T-helper 2 cell treated with Interferon-gamma antibody and Interleukin-4, amounts not matched to agents 100 ng/mL and 5 ng/mL, for 36 hours (primary cell): Measurements from ENCODE around the gene ZFP1. TPM values are rescaled to one million over a fixed set of nuclear protein-coding genes. Genes with fewer than 3 reads are reported as not detected.
"Not testable (repeated sequence)": the region's sequence is repeated elsewhere in the genome, so short reads cannot be mapped to it uniquely, and the experiment has no call there.

Source experiments
- intact Hi-C: fragments of 100-400 bp; cut with micrococcal nuclease; formaldehyde crosslinking; loops from one replicate; pipeline ENCODE4 v1.15.1; 2023
- total RNA-seq: library from RNA; stranded (reverse); gene quantifications from 2 replicates; pipeline ENCODE4 v1.2.3, GENCODE V29; 2022

Gene ZFP1
- total RNA-seq, 1 donor from 2014 or later = 11.4 TPM

GRCh38 chr16:75112734-75113491 is 35.4 kb upstream of the ZFP1 start:
- intact Hi-C loops = no loop called here

DNA sequence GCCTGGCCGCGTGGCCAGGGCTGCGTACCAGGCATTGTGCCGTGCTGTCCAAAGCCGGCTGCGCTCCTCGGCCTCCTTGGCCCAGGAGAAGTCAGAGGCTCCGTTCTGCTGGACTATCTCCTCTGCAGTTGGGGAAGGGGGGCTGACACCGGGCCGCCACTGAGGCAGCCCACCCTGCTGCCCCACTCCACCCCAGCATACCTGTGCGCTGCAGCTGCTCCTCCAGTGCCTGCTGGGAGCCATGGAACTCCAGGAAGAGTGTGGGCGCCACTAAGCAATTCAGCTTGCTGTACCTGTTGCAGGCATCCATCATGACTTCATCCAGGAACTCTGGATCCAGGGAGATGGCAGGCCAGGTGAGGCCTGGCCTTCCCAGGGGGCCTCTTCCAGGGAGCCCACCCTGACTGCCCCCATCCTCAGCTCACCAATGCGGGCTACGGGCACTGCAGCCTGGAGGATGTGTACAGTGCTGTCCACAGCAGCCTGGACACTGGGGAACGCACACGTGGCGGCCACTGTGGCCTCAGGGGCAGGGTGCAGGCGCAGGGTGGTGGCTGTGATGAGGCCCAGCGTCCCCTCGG is 34.7 kb upstream of the ZFP1 start:
- intact Hi-C loops = no loop called here

GRCh38 chr16:75114179-75114945 is 34.0 kb upstream of the ZFP1 start:
- intact Hi-C loops = no loop called here

- intact Hi-C loops = no loop called here
These were observed 33.1 kb upstream of the ZFP1 start for GRCh38 chr16:75114946-75115825.

GRCh38 chr16:75116081-75116910 is 32.0 kb upstream of the ZFP1 start, which contains the start of gene LDHD:
TSS of gene LDHD (minus strand) at chr16:75116780. CDS start at chr16:75116720, 60 bp downstream.
- intact Hi-C loops = no loop called here

GRCh38 chr16:75116911-75117245 is 31.4 kb upstream of the ZFP1 start:
- intact Hi-C loops = no loop called here

DNA sequence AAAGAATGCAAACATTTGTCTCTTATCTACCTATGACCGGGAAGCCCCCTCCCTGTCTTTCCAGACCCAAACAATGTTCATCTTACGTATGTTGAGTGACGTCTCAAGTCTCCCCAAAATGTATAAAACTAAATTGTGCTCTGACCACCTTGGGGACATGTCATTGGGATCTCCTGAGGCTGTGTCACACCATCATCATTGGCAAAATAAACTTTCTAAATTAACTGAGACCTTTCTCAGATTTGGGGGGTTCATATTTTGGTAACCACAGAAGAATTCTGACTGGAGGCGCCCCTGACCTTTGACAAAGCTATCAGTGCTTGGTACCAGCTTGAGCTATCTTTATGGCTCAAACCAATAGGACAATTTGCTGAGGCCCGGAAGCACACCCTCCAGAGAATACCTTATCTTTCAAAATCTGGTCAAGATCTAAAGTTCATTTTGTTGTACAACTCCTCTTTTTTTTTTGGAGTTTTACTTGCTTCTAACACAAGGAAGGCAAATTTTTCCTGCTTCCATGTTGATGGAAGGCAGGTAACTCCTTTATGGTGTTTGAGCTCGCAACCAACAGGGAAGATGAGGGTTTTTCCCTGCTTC is 29.3 kb upstream of the ZFP1 start:
- intact Hi-C loops = no loop called here

- intact Hi-C loops = no loop called here
These were observed 28.1 kb upstream of the ZFP1 start for GRCh38 chr16:75120253-75120652.

DNA sequence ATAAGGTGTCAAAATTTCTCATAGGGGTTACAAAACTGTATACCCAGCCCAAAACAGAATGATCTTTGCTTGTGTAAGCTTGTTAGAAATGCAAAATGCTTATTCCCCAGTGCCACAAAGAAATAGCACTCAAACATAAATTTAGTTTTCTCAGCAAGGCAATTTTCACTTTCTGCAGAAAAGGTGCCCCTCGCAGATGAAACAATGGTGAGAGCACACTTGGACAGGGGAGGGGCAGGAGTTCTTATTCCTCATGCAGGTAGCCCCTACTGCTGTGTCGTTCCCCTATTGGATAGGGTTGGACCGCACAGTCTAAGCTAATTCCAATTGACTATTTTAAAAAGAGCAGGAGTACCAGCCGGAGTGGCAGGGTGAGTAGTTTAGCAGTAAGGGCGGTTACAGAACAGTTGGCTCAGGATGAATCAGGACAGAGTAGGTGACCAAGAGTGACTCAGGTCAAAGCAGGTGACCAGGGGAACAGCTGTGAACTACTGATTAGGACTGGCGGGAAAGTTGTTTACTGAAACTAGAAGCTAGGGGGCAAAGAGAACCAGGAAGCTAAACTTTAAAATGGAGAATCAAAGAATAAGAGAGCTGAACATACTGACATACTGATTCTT is 26.3 kb upstream of the ZFP1 start:
- intact Hi-C loops = no loop called here

GRCh38 chr16:75122609-75123008 is 25.7 kb upstream of the ZFP1 start:
- intact Hi-C loops = no loop called here

DNA sequence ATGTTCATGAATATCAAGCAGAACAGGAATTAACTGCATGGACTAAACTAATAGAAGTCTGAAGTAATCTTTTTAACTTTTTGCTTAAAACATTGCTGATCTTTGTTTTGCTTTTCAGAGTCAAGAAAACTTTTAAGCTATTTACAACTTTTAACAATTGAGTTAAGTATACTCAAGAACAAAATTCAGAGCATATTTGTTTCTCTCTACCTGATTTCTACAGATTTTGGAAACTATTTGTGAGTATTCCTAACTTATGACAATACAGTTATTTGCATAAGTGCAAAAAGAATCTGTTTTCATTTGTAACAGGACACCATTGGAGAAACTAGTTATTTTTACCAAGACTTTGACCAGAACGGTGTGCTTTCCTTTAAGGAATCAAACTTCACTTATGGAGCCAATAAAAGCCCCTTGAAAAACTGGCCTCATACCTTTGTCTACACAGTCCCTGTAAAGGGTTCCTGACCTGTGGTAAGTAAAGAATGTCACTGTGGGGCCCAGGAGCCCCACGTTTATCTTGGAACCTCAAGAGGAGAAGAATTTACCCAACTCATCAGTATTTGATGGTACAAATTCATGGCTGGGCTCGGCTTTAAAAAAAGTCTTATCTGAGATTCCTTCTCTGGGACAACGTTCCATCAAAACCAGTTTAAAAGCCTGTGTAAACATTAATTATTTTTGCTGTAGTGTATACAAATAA is 20.5 kb upstream of the ZFP1 start:
- intact Hi-C loops = no loop called here

DNA sequence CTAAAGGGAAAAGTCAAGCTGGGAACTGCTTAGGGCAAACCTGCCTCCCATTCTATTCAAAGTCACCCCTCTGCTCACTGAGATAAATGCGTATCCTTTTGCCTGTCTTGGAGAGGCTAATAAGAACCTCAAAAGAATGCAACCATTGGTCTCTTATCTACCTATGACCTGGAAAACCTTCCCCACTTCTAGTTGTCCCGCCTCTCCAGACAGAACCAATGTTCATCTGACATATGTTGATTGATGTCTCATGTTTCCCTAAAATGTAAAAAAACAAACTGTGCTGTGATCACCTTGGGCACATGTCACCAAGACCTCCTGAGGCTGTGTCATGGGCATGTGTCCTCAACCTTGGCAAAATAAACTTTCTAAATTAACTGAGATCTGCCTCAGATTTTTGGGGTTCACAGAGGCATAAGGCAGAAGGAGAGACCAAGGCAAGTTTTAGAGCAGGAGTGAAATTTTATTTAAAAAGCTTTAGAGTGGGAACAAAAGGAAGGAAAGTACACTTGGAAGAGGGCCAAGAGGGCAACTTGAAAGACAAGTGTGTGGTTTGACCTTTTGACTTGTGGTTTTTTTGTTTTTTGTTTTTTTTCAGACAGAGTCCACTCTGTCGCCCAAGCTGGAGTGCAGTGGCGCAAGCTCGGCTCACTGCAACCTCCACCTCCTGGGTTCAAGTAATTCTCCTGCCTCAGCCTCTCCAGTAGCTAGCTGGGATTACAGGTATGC is 18.7 kb upstream of the ZFP1 start:
- intact Hi-C loops = not testable (repeated sequence)

DNA sequence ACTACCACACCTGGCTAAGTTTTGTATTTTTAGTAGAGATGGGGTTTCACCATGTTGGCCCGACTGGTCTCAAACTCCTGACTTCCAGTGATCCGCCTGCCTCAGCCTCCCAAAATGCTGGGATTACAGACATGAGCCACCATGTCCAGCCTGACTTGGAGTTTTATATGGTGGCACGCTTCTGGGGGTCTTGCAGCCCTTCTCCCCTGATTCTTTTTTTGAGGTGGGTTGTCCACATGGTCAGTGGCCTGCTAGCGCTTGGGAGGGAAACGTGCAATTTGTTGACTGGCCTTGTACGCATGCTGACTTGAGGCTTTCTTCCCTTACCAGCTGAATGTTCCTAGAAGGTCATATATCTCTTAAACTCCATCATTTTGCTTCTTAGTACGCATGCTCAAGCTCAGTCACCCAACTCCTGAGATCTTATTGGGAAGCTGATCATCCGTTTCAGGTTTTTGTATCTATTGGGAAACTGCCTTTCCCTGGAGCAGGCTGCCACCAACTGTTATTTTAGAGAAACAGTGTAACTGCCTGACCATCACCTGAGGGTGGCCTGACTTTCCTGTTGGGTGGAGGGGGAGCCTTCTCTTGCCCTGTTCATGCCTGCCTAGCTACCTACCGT is 18.1 kb upstream of the ZFP1 start:
- intact Hi-C loops = no loop called here

GRCh38 chr16:75131081-75131480 is 17.2 kb upstream of the ZFP1 start:
- intact Hi-C loops = no loop called here

GRCh38 chr16:75138233-75138632 is 10.1 kb upstream of the ZFP1 start:
- intact Hi-C loops = no loop called here

GRCh38 chr16:75138636-75139035 is 9.7 kb upstream of the ZFP1 start:
- intact Hi-C loops = no loop called here

DNA sequence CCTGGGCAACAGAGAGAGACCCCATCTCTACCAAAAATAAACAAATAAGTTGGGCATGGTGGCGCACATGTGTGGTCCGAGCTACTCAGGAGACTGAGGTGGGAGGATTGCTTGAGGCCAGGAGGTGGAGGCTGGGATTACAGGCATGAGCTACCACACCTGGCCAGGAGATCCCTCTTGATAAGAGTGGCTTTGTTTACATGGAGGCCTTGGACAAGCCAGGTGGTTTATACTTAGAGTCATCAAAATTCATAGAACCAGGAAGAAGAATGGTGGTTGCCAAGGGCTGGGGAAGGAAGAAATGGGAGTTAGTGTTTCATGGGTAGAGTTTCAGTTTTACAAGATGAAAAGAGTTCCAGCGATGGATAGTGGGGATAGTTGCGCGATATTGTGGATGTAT is 8.8 kb upstream of the ZFP1 start:
- intact Hi-C loops = no loop called here

GRCh38 chr16:75143941-75144340 is 4.4 kb upstream of the ZFP1 start:
- intact Hi-C loops = no loop called here
